ENCODE data around the gene ADAMTS17.

DNA sequence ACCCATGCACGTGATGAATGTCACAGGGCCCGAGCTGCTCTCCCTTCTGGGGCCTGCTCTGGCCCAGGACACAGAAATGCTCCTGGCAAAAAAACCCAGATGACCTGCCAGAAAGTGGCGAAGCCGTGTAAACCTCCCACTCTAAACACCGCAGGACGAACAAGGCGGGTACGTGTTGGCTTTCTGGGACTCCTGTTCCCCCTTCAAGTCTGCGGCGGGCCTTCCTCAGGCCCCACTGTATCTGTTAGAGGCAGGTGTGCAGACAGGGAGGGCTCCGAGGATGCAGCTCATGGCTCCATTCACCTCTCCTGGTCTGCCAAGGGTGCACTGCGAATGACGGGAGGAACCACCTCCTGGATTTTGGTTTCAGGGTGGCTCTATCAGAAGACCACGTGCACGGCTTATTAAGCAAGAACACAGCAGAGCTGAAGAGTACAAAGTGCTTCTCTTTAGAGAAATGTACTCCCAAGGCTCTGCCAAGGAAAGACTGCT lies 173.8 kb downstream of the ADAMTS17 start:
- TF ChIP-seq, protein P1, sequence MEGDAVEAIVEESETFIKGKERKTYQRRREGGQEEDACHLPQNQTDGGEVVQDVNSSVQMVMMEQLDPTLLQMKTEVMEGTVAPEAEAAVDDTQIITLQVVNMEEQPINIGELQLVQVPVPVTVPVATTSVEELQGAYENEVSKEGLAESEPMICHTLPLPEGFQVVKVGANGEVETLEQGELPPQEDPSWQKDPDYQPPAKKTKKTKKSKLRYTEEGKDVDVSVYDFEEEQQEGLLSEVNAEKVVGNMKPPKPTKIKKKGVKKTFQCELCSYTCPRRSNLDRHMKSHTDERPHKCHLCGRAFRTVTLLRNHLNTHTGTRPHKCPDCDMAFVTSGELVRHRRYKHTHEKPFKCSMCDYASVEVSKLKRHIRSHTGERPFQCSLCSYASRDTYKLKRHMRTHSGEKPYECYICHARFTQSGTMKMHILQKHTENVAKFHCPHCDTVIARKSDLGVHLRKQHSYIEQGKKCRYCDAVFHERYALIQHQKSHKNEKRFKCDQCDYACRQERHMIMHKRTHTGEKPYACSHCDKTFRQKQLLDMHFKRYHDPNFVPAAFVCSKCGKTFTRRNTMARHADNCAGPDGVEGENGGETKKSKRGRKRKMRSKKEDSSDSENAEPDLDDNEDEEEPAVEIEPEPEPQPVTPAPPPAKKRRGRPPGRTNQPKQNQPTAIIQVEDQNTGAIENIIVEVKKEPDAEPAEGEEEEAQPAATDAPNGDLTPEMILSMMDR (IDR thresholded peaks at IDR 0.05; ENCODE audit: low read depth, low read length, poor library complexity, severe bottlenecking): no peak
- TF ChIP-seq EZH2phosphoT487 (IDR thresholded peaks at IDR 0.05; ENCODE audit: borderline replicate concordance, low read length): no peak

All from DOHH2 (cell line).